CD4-positive, alpha-beta T cell (primary cell): ENCODE results near the gene AMD1. TPM values are rescaled to one million over a fixed set of nuclear protein-coding genes. Genes with fewer than 3 reads are reported as not detected.

Experiments
- ATAC-seq: fragments of 200-7000 bp; cut with Tn5 transposase; one replicate; pipeline ENCODE4 v1.10.0; 2022; ENCODE audit warnings: mild to moderate bottlenecking; ENCODE audit not compliant: poor library complexity
- CTCF ChIA-PET: fragments of 350-600 bp; sonication (Branson Sonifier 250); formaldehyde crosslinking; loops from one replicate; lab custom pipeline; 2021; ENCODE audit warnings: antibody characterized with exemption, inconsistent platforms; lab: Charles Lee
- POLR2A ChIA-PET: fragments of 350-600 bp; sonication (Branson Sonifier 250); formaldehyde crosslinking; loops from one replicate; lab custom pipeline; 2021; ENCODE audit warnings: antibody characterized with exemption, inconsistent platforms; lab: Charles Lee
- DNase-seq, 14 experiments: peaks; one replicate each; pipeline ENCODE4 v3.0.0-alpha.2; 2013 to 2020; ENCODE audit warnings: mixed read lengths in 2 of 14
- H3K27ac ChIP-seq, 2 donors: one replicate each; pipeline versions ENCODE4 v1.5.1 to v1.7.0; 2013; ENCODE audit warnings: low read length in 2 of 2, low read depth in 1 of 2, mild to moderate bottlenecking in 1 of 2
- H3K27me3 ChIP-seq, 2 experiments: 1 replicate in 1 of 2; 2 replicates in 1 of 2; pipeline versions ENCODE4 v1.6.1 to v1.7.0; 2013; ENCODE audit warnings: low read length in 2 of 2, control low read depth in 1 of 2, mild to moderate bottlenecking in 1 of 2, moderate library complexity in 1 of 2; ENCODE audit not compliant: insufficient read depth in 2 of 2, control insufficient read depth in 1 of 2
- H3K36me3 ChIP-seq: one replicate; pipeline ENCODE4 v1.6.1; 2013; ENCODE audit warnings: low read length, control low read depth; ENCODE audit not compliant: insufficient read depth
- H3K4me1 ChIP-seq: one replicate; pipeline ENCODE4 v1.6.1; 2013; ENCODE audit warnings: low read length, control low read depth; ENCODE audit not compliant: insufficient read depth
- H3K4me3 ChIP-seq: one replicate; pipeline ENCODE4 v1.5.1; 2013; ENCODE audit warnings: mild to moderate bottlenecking, low read length, moderate library complexity
- H3K9me3 ChIP-seq, 2 experiments: 1 replicate in 1 of 2; 2 replicates in 1 of 2; pipeline versions ENCODE4 v1.6.1 to v1.7.0; 2013; ENCODE audit warnings: low read length in 2 of 2, mild to moderate bottlenecking in 2 of 2, control low read depth in 1 of 2, moderate library complexity in 1 of 2; ENCODE audit not compliant: control insufficient read depth in 1 of 2, insufficient read depth in 1 of 2
- H3K27ac Mint-ChIP-seq: one replicate; pipeline ENCODE4 v1.8.0; 2020; ENCODE audit warnings: mixed read lengths
- H3K27me3 Mint-ChIP-seq: one replicate; pipeline ENCODE4 v1.8.0; 2021; ENCODE audit warnings: mixed read lengths
- H3K36me3 Mint-ChIP-seq: one replicate; pipeline ENCODE4 v1.8.0; 2021; ENCODE audit warnings: low read depth, mixed read lengths
- H3K4me1 Mint-ChIP-seq: one replicate; pipeline ENCODE4 v1.8.0; 2021; ENCODE audit warnings: low read depth, mixed read lengths
- H3K4me3 Mint-ChIP-seq: one replicate; pipeline ENCODE4 v1.8.0; 2020; ENCODE audit warnings: mild to moderate bottlenecking, mixed read lengths
- H3K9me3 Mint-ChIP-seq: one replicate; pipeline ENCODE4 v1.8.0; 2020; ENCODE audit warnings: mixed read lengths
- intact Hi-C, 2 experiments: fragments of 100-400 bp; cut with DNase I in 1 of 2; cut with micrococcal nuclease in 1 of 2; formaldehyde crosslinking; loops; one replicate each; pipeline versions ENCODE4 v1.15.1 to v1.9.0; 2023 to 2025; cut with DNase I, micrococcal nuclease
- total RNA-seq, 174 experiments: library from RNA in 2 of 174; stranded (reverse) in 2 of 174; gene quantifications; one replicate each; pipeline ENCODE4 v1.2.3 and lab custom pipeline; 2021 to 2026
- TF ChIP-seq, protein P1 (sequence below): fragments of 200-600 bp; IDR thresholded peaks from one replicate; pipeline ENCODE4 v1.8.0; 2022; ENCODE audit warnings: antibody characterized with exemption, mild to moderate bottlenecking

AMD1 gene
- total RNA-seq, 2 experiments from 2014 or later, result 165 to 174 TPM

DNA sequence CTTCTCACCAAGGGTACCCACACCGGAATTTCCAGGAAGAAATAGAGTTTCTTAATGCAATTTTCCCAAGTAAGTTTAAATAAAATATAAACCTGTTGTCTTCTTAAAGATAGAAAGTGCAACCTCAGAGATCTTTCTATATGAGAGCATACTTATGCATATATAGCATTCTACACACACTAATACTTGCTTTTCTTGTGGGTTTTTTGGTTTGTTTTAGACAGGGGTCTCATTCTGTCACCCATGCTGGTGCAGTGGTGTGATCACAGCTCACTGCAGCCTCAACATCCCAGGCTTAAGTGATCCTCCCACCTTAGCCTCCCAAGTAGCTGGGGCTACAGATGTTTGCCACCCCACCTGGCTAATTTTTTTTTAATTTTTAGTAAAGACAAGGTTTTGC lies 15.7 kb downstream of the AMD1 start:
- Mint-ChIP-seq H3K27ac (no peak overlapping the region), H3K4me3 (no peak overlapping the region), H3K9me3 (no peaks in the 10 kb centered on the region), H3K36me3 (peaks cover 85% of the 10 kb centered on the region), H3K27me3 (no peaks in the 10 kb centered on the region), H3K4me1 (peaks cover 34% of the 10 kb centered on the region)
- POLR2A ChIA-PET, result interaction anchor here (0.6 to 2.7 kb wide), 2 partner anchors 15 to 75 kb away, joined by 3 to 20 read pairs; partner anchors contain the start of genes AMD1 and CDK19
- no peak for ATAC-seq
- Histone ChIP-seq H3K27ac (no peak overlapping the region), H3K4me3 (no peak overlapping the region), H3K9me3 (no peaks in the 10 kb centered on the region), H3K27me3 (no peaks in the 10 kb centered on the region), H3K36me3 (peaks cover 64% of the 10 kb centered on the region), H3K4me1 (peaks cover 21% of the 10 kb centered on the region)
- DNase-seq, result no peak
- CTCF ChIA-PET, result interaction anchor here (1.8 kb wide), 1 partner anchor 12 kb away, joined by 5 read pairs; no protein-coding TSS in a partner anchor
- TF ChIP-seq, protein P1, sequence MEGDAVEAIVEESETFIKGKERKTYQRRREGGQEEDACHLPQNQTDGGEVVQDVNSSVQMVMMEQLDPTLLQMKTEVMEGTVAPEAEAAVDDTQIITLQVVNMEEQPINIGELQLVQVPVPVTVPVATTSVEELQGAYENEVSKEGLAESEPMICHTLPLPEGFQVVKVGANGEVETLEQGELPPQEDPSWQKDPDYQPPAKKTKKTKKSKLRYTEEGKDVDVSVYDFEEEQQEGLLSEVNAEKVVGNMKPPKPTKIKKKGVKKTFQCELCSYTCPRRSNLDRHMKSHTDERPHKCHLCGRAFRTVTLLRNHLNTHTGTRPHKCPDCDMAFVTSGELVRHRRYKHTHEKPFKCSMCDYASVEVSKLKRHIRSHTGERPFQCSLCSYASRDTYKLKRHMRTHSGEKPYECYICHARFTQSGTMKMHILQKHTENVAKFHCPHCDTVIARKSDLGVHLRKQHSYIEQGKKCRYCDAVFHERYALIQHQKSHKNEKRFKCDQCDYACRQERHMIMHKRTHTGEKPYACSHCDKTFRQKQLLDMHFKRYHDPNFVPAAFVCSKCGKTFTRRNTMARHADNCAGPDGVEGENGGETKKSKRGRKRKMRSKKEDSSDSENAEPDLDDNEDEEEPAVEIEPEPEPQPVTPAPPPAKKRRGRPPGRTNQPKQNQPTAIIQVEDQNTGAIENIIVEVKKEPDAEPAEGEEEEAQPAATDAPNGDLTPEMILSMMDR, result no peak
- intact Hi-C loops, result no loop called here

DNA sequence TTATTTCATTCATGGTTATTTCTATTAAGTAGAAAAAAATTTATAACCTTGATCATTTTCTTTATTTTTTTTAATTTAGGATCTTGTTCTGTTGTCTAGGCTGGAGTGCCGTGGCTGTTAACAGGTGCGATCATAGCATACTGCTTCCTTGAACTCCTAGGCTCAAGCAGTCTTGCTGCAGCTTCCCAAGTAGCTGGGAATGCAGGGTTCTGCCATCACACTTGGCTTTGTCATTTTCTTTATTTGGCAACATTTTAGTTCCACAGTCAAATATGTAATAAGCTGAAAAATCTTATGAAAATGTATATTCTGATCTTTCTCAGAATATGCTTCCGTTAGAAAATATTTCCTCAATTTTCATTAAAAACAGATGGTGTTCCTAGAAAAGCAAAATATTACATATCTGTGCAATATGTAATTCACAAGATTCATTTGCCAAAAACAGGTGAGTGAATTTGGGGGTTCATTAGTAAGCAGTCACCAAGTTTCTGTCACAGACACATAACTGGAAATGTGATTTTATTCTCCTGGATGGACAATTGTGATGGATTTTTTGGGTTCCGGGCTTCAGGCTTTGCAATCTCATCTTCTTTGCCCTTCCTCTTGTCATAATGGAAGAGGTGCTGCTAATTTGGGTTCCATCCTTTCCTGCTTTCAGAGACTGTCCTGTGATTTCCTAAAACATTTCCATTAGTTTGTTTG lies 21.5 kb downstream of the AMD1 start:
- DNase-seq (no peak), ATAC-seq (no peak)
- H3K36me3 ChIP-seq, result peaks cover 61% of the 10 kb centered on the region
- H3K27ac Mint-ChIP-seq, result no peak overlapping the region
- no peaks in the 10 kb centered on the region for H3K9me3 Mint-ChIP-seq
- no peaks in the 10 kb centered on the region for H3K27me3 Mint-ChIP-seq
- H3K4me1 ChIP-seq, result no peaks in the 10 kb centered on the region
- peaks cover 91% of the 10 kb centered on the region for H3K36me3 Mint-ChIP-seq
- intact Hi-C loops, result no loop called here
- no peak overlapping the region for H3K4me3 Mint-ChIP-seq
- ChIA-PET POLR2A (no interaction called here), CTCF (no interaction called here)
- TF ChIP-seq, protein P1, result no peak
- H3K9me3 ChIP-seq, result no peaks in the 10 kb centered on the region
- H3K4me3 ChIP-seq, result no peak overlapping the region
- no peak overlapping the region for H3K27ac ChIP-seq
- H3K27me3 ChIP-seq, result no peaks in the 10 kb centered on the region
- peaks cover 5% of the 10 kb centered on the region for H3K4me1 Mint-ChIP-seq

DNA sequence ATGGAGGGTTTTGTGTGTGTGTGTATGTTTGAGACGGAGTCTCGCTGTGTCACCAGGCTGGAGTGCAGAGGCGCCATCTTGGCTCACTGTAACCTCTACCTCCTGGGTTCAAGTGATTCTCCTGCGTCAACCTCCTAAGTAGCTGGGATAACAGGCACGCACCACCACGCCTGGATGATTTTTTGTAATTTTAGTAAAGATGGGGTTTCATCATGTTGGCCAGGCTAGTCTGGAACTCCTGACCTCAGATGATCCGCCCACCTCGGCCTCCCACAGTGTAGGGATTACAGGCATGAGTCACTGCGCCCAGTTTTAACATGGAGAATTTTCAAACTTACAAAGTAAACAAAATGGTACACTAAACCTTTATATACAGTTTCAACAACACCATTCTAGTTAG lies 22.8 kb downstream of the AMD1 start:
- Mint-ChIP-seq H3K27ac (no peak overlapping the region), H3K36me3 (peaks cover 81% of the 10 kb centered on the region), H3K27me3 (no peaks in the 10 kb centered on the region), H3K9me3 (no peaks in the 10 kb centered on the region), H3K4me3 (no peak overlapping the region), H3K4me1 (peaks cover 5% of the 10 kb centered on the region)
- no peak overlapping the region for H3K27ac ChIP-seq
- CTCF ChIA-PET, result no interaction called here
- peaks cover 48% of the 10 kb centered on the region for H3K36me3 ChIP-seq
- POLR2A ChIA-PET, result interaction anchor here (1.4 to 1.7 kb wide), 2 partner anchors 21 to 23 kb away, joined by 3 to 8 read pairs; partner anchors contain the start of gene AMD1
- TF ChIP-seq, protein P1, result no peak
- no peak for DNase-seq
- H3K9me3 ChIP-seq, result no peaks in the 10 kb centered on the region
- no peaks in the 10 kb centered on the region for H3K27me3 ChIP-seq
- H3K4me3 ChIP-seq, result no peak overlapping the region
- intact Hi-C loops, result no loop called here
- no peaks in the 10 kb centered on the region for H3K4me1 ChIP-seq
- ATAC-seq, result no peak
